H1 (cell line): Measurements from ENCODE around the gene SMARCC2.

Experiments used
- CBX8 ChIP-seq: fragments of 300-800, 300-1000 bp; sonication (generic); IDR thresholded peaks from 2 replicates; pipeline ENCODE4 v1.7.1; 2016; ENCODE audit warnings: low read depth, low read length, borderline replicate concordance
- CREB1 ChIP-seq: IDR thresholded peaks from 2 replicates; pipeline ENCODE4 v1.6.1; 2012; ENCODE audit warnings: inconsistent platforms
- POLR2A ChIP-seq, 2 experiments: IDR thresholded peaks; 1 replicate in 1 of 2; 2 replicates in 1 of 2; pipeline ENCODE4 v1.6.1; 2011; ENCODE audit warnings: low read depth in 2 of 2, low read length in 2 of 2, mild to moderate bottlenecking in 2 of 2; ENCODE audit errors: control extremely low read depth in 1 of 2
- TF ChIP-seq, protein P1 (sequence below), 3 experiments: IDR thresholded peaks; 1 replicate in 2 of 3; 2 replicates in 1 of 3; pipeline versions ENCODE4 v1.5.1 to v1.6.1; 2011; ENCODE audit warnings: low read length in 3 of 3, mild to moderate bottlenecking in 3 of 3, inconsistent platforms in 2 of 3, low read depth in 1 of 3, moderate library complexity in 1 of 3; ENCODE audit not compliant: insufficient read depth in 1 of 3; ENCODE audit errors: control extremely low read depth in 1 of 3

DNA sequence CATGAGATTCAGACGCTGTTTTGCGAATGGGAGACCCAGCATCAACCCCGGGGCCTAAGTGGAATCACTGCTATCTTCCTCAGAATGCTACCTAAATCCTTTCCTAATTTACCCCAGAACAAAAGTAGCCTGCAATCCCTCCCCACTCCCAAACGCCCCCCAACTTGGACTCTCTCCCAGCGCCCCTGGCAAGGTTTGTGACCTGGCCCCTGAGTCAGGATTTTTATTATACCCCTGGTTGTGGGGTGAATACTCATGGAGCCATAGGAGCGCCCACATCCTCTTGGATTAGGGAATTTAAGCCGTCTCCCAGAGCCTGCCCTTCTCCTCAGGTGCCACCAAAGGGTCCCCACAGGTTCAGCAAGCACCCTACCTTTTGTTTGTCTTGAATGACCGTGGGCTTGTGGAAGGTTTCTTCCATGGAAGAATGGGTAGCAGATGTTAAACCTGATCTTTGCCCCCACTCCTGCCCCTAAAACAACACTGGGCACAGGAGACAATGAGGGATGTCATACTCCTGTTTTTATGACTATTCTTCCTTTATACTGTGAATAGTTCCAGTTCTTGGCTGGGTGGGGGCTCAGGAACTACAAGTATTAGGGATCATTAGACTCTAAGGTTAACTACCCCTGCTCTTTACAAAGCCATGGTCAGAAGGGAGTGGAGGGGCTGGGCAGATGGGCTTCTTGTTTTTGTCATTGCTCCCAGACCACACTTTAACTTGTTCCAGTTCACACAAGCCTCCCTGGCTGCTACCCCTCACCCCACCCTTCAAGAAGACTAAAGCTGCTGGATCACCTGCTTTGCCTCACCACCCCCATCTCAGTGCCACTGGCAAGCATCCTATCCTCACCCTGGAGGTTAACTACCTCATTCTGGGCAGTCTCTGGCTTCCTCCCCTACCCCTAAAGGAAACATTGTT, 36.3 kb downstream of the SMARCC2 start:
- TF ChIP-seq POLR2A (IDR thresholded peaks at IDR 0.05; ENCODE audit: control extremely low read depth in 1 of 2, low read depth in 2 of 2, low read length in 2 of 2): no peak
- TF ChIP-seq, protein P1, sequence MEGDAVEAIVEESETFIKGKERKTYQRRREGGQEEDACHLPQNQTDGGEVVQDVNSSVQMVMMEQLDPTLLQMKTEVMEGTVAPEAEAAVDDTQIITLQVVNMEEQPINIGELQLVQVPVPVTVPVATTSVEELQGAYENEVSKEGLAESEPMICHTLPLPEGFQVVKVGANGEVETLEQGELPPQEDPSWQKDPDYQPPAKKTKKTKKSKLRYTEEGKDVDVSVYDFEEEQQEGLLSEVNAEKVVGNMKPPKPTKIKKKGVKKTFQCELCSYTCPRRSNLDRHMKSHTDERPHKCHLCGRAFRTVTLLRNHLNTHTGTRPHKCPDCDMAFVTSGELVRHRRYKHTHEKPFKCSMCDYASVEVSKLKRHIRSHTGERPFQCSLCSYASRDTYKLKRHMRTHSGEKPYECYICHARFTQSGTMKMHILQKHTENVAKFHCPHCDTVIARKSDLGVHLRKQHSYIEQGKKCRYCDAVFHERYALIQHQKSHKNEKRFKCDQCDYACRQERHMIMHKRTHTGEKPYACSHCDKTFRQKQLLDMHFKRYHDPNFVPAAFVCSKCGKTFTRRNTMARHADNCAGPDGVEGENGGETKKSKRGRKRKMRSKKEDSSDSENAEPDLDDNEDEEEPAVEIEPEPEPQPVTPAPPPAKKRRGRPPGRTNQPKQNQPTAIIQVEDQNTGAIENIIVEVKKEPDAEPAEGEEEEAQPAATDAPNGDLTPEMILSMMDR (IDR thresholded peaks at IDR 0.05; ENCODE audit: control extremely low read depth in 1 of 3, insufficient read depth in 1 of 3, low read depth in 1 of 3, low read length in 3 of 3): no peak
- no peak for TF ChIP-seq CREB1
- TF ChIP-seq CBX8: no peak
